ENCODE data around the gene PCSK1. TPM values are rescaled to one million over a fixed set of nuclear protein-coding genes. Genes with fewer than 3 reads are reported as not detected.

PCSK1 gene
- total and polyA plus RNA-seq, 7 donors, result 0.60 to 2.2 (median 1.7) TPM

- peak overlapping the region in 1 of 4 donors; percentile 10 for H3K4me3 ChIP-seq
- DNase-seq, result no peak
- H3K27me3 ChIP-seq, result peaks cover 13 to 58% (median 32%) of the 10 kb centered on the region in 3 donors
- no peak for TF ChIP-seq CTCF (IDR thresholded peaks at IDR 0.05)
- no peak for TF ChIP-seq POLR2AphosphoS5 (IDR thresholded peaks at IDR 0.05)
- TF ChIP-seq POLR2A (IDR thresholded peaks at IDR 0.05), result no peak
- no peak for TF ChIP-seq EP300 (IDR thresholded peaks at IDR 0.05)
- intact Hi-C loops (cut with DNase I), result no loop called here
- peaks cover 0 to 24% (median 21%) of the 10 kb centered on the region in 4 donors for H3K4me1 ChIP-seq
- no peaks in the 10 kb centered on the region for H3K36me3 ChIP-seq
- WGBS, 2 donors, result 8 to 21% methylated on average over 41 of the region's 41 CpGs
- no peaks in the 10 kb centered on the region for H3K9me3 ChIP-seq
- H3K27ac ChIP-seq, result no peak overlapping the region
Observed at GRCh38 chr5:96432216-96433065, 607 bp downstream of the PCSK1 start.

GRCh38 chr5:96431376-96432187, 1.5 kb downstream of the PCSK1 start:
- H3K27me3 ChIP-seq, result peaks cover 13 to 57% (median 32%) of the 10 kb centered on the region in 3 donors
- H3K9me3 ChIP-seq, result no peaks in the 10 kb centered on the region
- H3K27ac ChIP-seq, result no peak overlapping the region
- H3K4me1 ChIP-seq, result peaks cover 0 to 24% (median 21%) of the 10 kb centered on the region in 4 donors
- WGBS, 2 donors, result 5 to 21% methylated on average over 29 of the region's 29 CpGs
- intact Hi-C loops (cut with DNase I), result no loop called here
- TF ChIP-seq EP300 (IDR thresholded peaks at IDR 0.05), result no peak
- no peak for TF ChIP-seq POLR2A (IDR thresholded peaks at IDR 0.05)
- no peak for TF ChIP-seq POLR2AphosphoS5 (IDR thresholded peaks at IDR 0.05)
- TF ChIP-seq CTCF (IDR thresholded peaks at IDR 0.05), result no peak
- H3K36me3 ChIP-seq, result no peaks in the 10 kb centered on the region
- DNase-seq, result no peak
- no peak overlapping the region for H3K4me3 ChIP-seq

GRCh38 chr5:96427824-96428223, 5.2 kb downstream of the PCSK1 start:
- no peak for DNase-seq
- Histone ChIP-seq H3K36me3 (no peaks in the 10 kb centered on the region), H3K9me3 (no peaks in the 10 kb centered on the region), H3K4me1 (peaks cover 0 to 20% (median 17%) of the 10 kb centered on the region in 4 donors), H3K27ac (no peak overlapping the region), H3K4me3 (no peak overlapping the region), H3K27me3 (peaks cover 8 to 33% (median 19%) of the 10 kb centered on the region in 3 donors)
- WGBS, 2 donors, result 48 to 56% methylated on average over 5 of the region's 5 CpGs
- TF ChIP-seq CTCF (IDR thresholded peaks at IDR 0.05), result no peak
- TF ChIP-seq POLR2A (IDR thresholded peaks at IDR 0.05), result no peak
- TF ChIP-seq POLR2AphosphoS5 (IDR thresholded peaks at IDR 0.05), result no peak
- no peak for TF ChIP-seq EP300 (IDR thresholded peaks at IDR 0.05)
- intact Hi-C loops (cut with DNase I), result no loop called here

GRCh38 chr5:96426831-96427230, 6.2 kb downstream of the PCSK1 start:
- no peak for TF ChIP-seq POLR2AphosphoS5 (IDR thresholded peaks at IDR 0.05)
- no peak for TF ChIP-seq EP300 (IDR thresholded peaks at IDR 0.05)
- TF ChIP-seq CTCF (IDR thresholded peaks at IDR 0.05), result no peak
- TF ChIP-seq POLR2A (IDR thresholded peaks at IDR 0.05), result no peak
- no peaks in the 10 kb centered on the region for H3K36me3 ChIP-seq

More at GRCh38 chr5:96426831-96427230, 6.2 kb downstream of the PCSK1 start:
- H3K27me3 ChIP-seq, result peaks cover 3 to 23% (median 11%) of the 10 kb centered on the region in 3 donors
- H3K27ac ChIP-seq, result no peak overlapping the region
- no peak for DNase-seq
- no peaks in the 10 kb centered on the region for H3K9me3 ChIP-seq
- H3K4me1 ChIP-seq, result peaks cover 0 to 11% (median 7%) of the 10 kb centered on the region in 4 donors
- intact Hi-C loops (cut with DNase I), result no loop called here
- no peak overlapping the region for H3K4me3 ChIP-seq

All from sigmoid colon (tissue), 7 donors.